NCI-H2081 (cell line): ENCODE results near the gene TTLL9.
"Not testable (repeated sequence)": the region's sequence is repeated elsewhere in the genome, so short reads cannot be mapped to it uniquely, and the experiment has no call there.

Source experiments
- DNase-seq, 2 experiments: peaks; one replicate each; lab custom pipeline; 2025; lab: John Stamatoyannopoulos, UW

TTLL9 gene

DNA sequence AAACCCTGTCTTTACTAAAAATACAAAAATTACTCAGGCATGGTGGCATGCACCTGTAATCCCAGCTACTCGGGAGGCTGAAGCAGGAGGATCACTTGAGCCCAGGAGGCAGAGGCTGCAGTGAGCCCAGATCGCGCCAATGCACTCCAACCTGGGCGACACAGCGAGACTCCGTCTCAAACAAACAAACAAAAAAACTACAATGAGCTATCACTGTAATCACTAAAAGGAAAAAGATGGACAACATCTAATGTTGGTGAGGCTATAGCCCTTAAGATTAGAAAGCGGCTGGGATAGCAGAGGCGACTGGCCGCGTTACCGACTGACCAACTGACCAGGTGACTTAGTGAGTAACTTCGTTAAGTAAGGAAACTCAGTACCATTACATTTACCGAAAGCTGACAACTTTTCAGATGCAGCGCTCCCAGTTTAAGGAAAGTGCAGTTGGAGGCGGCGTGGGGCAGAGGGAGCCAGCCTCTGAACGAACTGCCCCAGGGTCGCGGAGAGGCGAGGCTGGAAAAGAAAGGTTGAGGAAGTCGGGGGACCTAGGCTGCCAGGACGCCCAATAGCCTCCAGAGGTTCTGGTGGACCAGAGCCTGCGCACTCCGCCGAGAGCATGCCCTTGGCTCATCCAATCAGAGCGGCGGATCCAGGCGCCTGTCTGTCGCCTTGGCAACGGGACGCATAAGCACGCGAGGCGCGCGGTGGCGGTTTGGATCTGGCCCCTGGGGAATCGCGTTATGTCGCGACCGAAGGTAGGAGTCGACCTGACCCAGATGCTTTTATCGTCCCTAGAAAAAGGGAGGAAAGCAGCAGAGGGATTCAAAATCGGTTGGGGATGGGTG, 8.9 kb downstream of the TTLL9 start:
- DNase-seq, result peak; percentile 84 to 94

DNA sequence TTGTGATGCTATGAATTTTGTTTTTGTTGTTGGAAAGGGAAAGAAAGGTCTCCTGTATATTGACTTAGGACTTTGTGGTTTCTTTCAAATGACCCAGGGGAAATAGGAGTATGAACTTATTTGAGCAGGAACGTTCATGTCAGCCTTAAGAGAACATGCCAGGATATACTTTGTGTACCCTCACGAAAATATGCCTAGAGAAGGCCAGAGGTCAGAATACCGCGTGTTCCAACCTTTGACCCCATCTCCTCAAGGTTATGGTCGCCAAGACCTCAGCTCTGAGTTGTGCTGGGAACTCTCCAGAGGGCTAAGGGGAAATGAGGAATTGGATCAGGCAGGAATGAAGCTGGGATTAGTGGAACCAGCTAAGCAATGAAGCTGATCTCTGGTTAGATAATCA, 11.5 kb downstream of the TTLL9 start:
- DNase-seq, result no peak

DNA sequence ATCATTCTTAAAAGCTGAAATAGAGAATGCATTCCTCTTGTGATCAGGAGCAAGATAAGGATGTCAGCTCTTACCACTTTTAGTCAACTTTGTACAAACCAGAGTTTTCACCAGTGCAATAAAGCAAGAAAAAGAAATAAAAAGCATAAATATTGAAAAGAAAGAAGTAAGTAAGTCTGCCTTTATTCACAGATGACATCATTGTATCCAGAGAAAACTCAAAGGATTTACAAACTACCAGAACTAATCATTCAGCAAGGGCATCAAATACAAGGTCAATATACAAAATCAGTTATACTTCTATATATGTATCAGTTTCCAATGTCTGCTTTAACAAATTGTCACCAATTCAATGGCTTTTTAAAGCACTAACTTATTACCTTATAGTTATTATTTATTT, 13.4 kb downstream of the TTLL9 start:
- DNase-seq, result no peak

DNA sequence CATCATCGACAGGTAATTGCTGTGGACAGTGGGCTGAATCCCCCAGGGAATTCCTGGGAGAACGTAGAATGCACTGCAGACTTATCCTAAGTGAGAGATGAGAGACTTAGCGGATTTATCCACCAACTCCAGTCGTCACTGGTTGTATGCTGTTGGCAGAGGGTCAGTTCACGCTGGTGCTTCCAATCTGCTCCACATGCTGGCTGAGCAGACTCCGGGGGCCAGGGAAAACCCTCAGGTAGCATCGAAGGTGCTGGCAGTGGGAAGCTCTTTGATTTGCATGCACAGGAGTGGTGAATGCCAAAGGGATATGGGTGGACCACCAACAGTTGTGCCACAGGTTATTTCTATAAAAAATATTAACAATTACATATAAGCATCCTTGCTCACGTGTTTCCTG, 20.2 kb downstream of the TTLL9 start:
- no peak for DNase-seq

DNA sequence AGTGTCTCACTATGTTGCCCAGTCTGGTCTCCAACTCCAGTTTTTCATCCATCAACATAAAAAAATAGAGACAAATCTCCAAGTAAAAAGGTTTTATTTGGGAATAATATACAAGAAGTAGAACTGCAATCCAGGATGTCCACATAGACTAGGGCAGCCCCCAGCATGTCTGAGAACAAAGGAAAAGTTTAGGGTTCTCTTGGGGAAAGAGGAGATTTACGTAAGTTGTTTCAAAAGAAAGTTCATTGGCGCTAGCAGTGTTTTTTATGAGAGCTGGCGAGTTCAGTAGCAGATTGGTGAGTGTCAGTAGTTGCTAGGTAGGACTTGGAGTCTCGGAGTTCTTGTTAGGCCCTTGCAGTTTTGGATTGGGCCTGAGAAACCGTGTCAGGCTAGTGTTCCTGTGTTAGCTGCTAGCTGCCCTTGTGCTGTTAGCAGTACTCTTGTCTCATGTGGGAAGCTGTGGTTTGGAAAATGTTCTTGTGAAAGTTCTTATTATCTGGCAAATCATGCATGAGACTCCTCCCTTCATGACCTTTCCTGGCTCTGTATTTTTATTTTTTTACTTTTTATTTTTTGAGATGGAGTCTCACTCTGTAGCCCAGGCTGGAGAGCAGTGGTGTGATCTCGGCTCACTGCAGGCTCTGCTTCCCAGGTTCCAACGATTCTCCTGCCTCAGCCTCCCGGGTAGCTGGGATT, 24.7 kb downstream of the TTLL9 start:
- no peak for DNase-seq

DNA sequence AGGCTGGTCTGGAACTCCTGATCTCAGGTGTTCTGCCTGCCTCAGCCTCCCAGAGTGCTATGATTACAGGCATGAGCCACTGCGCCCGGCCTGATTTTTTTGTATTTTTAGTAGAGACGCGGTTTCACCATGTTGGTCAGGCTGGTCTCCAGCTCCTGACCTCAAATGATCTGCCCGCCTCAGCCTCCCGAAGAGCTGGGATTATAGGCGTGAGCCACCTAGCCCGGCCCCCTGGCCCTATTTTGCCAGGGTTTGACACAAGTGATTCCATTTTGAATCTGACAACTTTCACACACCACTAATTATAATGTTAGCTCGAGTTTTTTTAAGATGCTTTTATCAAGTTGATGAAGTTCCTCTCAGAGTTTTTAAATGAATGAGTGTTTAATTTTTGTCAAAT, 25.6 kb downstream of the TTLL9 start:
- DNase-seq, result no peak

DNA sequence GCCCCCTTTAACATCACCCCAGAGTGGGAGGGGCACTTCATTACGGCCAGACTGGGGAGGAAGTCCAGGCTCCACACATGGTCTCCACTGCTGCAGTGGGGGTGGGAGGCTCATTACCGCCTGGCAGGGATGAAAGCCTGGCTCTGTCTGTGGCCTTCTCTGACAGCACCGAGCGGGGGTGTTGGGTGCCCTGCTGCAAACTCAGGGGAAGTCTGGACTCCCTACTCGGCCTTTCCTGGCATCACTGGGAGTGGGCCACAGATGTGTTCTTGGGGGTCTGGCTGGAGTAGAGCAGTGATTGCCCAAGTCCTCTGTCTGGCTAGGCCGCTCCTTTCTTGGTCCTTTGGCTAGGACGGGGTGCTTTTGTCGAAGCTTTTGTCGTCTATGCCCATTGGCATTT, 27.1 kb downstream of the TTLL9 start:
- DNase-seq, result no peak

DNA sequence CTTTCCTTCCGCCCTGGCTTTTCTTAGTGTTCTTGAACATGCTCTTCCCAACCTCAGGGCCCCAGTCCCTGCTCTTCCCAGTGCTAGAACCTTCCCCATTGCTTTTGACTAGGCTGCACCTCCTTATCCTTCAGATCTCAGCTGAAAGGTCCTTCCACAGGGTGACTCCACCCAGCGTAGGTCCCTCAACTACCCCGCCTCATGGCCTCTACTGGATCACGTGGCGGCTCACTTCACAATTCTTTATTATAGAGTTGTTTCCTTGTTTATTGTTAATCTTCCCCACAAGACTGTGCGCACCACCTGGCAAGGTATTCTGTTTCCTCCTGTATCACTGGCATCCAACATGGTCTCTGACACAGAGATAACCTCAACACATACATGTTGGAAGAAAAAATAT, 31.2 kb downstream of the TTLL9 start:
- no peak for DNase-seq

DNA sequence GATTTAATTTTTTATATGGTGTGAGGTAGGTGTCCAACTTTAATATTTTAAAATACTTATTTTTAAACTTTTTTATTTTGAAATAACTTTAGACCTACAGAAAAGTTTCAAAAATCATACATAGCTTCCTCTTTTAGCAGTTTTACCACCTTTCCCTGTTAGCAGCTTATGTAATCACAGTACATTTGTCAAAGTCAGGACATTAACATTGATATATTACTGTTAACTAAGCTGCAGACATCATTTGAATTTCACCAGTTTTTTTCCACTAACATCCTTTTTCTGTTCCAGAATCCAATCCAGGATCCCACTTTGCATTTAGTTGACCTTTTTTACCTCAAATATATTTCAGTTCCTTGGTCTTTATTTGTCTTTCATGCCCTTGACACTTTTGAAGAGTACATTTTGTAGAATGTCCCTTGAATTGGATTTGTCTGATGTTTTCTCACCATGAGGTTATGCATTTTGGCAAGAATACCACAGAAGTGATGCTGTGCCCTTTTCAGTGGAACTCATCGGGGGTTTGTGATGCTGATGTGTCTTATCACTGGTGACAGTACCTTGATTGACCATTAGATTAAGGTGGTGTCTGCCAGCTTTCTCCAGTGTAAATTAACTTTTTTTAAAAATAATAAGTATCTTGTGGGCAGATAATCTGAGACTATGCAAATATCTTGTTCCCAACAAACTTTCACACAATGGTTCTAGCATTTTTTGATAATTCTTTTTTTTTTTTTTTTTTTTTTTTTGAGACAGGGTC, 33.4 kb downstream of the TTLL9 start:
- no peak for DNase-seq

DNA sequence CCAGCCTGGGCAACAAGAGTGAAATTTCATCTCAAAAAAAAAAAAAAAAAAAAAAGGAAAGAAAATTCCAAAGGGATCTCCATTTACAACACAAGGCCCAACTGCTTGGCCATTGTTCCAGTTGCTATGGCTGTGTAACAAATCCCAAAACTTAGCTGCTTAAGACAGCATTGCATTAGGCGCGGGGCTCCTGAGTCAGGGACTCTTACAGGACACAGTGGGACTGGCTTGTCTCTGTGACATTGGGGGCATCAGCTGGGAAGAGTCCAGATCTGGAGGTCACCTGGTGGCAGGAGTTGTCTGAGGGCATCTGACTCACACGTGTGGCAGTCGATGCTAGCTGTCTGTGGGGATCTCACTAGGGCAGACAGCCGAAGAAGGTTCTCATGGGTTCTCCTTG, 35.6 kb downstream of the TTLL9 start:
- DNase-seq, result no peak

DNA sequence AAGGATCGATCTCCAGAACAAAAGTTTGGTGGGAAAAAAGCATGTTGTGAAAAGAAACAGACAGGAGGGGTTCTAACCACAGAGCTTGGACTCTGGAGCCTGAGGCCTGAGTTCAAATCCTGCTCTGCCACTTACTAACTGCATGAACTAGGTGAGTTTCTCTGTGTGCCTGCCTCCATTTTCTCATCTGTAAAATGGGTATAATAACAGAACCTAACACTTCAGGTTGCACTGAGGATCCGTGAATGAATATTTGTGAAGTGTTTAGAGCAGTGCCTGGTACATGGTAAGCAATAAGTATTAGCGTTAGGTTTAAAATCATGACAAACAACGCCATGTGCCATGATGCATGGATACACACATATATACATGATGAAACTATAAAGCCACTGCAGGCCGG, 36.6 kb downstream of the TTLL9 start:
- DNase-seq, result no peak

DNA sequence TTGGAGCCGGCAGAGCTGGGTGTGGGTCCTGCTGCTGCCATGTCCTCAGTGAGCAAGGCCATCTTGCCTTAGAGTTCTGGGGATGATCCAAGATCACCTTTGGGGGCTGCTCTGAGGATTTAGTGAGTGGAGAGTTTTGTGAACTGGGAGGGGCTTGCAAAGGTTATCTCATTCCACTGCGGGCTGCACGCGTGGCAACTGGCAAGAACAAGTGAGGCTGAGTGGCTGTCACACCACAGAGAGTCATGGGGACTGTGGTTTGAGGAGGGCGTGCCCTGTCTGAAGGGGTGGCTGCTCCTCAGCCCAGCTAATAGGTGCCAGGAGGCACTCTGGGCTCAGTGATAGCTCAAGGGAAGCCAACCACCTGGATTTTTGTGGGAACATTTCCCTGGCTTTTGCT, 37.6 kb downstream of the TTLL9 start:
- DNase-seq, result no peak

DNA sequence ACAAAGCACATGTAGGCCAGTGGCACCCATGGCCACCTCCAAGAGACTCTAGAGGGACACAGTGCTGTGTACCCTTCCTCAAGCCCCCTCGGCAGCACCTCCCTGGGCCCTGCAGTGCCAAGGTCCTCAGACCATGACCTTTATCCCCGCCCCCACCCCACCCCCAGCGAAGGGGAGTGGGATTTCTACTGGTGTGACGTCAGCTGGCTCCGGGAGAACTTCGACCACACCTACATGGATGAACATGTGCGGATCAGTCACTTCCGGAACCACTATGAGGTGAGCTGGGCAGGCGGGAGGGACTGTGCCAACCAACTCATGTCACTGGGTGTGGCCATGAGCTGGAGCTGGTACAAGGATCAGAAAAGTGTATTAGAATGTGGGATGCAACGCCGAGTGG, 38.0 kb downstream of the TTLL9 start:
- no peak for DNase-seq

DNA sequence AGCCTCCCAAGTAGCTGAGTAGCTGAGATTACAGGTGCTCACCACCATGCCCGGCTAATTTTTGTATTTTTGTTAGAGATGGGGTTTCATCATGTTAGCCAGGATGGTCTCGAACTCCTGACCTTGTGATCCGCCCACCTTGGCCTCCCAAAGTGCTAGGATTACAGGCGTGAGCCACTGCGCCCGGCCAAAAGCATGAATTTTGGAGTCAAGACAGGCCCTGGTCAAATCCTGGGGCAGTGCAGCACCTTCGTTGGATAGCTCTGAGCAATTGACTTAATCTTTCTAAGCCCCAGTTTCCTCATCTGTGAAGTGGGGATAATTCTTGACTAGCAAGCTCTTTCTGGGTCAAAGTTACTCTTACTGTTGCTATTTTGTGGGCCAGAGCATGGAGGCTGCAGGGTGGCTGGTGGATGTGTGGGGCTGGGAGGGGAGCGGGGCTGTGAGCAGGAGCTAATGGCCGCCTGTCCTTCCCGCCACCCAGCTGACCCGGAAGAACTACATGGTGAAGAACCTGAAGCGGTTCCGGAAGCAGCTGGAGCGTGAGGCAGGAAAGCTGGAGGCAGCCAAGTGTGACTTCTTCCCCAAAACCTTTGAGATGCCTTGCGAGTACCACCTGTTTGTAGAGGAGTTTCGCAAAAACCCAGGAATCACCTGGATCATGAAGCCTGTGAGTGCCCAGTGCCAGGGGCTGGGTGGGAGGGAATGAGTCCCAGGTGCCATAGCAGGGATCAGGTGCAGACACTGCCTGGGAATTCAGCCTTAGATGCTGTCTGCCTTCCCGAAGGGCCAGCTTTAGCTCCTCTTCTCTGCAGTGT, 39.0 kb downstream of the TTLL9 start:
- no peak for DNase-seq

DNA sequence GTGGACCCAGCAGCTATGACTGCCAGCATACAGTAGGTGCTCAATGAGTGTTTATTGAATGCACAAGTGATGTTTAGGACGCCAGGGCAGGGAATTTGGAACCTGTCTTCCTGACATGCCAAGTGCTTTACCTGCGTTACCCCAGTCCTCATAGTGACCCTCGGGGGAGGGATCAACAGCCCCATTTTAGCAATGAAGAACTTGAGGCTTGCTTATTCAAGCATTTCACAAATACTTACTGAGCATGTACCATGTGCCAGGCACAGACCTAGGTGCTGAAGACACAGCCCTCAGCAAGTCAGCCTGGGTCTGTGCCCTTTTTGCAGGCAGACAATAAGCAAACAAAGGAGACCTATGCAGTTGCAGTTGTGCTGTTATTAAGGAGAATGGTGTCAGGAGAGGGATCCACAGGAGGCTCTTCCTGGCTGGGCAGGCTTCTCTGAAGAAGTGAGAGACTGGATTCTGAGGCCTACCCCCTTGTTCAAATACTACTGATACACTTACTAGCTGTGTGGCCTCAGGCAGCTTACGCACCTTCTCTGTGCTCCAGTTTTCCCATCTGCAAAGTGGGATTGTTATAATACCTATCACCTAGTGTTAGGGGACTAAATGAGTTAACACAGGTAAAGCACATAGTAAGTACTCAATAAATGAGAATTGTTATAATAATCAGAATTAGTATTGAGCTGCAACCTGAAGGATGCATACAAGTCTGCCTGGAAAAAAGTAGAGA, 39.8 kb downstream of the TTLL9 start:
- no peak for DNase-seq

DNA sequence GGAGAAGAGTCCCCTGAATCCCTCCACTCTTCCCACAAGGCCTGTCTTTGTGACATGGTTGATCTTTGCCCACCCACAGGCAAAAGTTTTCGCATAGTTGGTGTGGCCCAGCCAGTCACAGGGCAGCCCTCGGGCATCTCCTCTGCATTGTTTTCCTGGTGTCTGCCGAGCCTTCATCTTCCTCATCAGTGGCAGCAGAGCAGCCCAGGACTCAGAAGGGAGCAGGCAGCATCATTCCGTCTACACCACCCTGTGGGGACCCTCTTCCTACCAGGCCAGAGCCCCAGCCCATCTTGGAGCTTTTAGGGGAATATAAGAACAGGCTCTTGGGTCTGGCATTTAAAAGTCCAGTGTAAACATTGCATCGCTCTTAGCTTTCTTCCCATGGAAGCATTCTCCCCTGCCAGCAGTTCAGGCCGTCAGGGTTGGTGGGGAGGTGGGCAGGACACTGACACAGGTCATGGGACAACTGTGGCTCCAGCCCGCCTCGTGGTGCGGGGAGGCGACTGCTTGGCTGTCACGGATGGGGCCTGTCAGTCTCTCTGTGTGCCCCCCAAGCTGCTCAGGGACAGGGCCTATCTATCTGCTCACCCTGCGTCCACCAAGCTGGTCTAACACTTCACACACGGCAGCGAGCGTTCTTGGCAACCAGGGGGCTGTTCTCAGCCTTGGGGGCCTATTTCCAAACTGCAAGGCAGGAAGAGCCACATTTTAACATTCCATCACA, 43.2 kb downstream of the TTLL9 start:
- no peak for DNase-seq

DNA sequence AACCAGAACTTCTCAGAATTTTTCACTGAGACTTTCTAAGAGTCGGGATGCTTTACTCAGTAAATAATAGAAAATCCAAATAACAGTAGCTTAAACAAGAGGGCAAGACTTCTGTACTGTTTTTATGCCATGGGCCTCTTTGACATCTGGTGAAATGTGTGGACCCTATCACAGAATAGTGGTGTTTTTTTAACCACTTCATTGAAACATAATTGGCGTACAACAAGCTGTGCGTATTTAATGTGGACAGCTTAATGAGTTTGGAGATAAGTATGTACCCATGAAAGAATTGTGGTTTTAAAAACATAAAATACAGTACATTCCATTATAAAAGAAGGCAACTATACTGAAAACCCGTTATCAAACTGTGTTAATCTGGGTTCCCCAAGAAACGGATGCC, 43.7 kb downstream of the TTLL9 start:
- DNase-seq, result no peak

DNA sequence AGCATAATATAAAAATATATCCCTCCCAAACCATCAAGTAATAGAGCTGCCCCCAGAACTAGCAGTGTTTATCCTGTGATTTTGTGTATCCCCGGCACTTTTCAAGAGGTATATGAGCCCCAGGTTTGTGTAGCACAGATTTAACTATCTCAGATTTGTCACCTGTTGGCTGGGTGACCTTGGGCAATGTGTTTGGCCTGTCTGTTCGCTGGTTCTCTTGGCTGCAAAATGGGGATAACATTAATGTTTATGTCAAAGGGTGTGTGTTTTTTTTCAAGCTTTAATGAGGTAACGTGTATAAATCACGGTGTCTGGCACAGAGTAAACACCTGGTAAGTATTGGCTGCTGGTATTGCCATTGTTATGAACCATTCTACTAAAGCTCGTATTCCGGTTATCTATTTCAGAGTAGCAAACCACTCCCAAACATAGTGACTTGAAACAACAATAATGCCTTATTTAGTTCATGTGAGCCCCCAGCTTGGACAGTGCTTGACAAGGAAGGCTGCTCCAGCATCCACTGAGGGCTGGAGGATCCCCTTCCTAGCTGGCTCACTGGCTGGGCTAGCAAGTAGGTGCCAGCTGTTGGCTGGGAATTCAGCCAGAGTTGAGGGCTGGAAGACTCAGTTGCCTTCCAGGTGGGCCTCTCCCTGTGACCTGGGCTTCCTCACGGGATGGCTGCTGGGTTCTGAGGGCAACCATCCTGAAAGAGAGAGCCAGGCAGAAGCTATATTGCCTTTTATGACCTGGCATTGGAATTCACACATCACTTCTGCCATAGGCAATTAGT, 45.3 kb downstream of the TTLL9 start:
- peak in 1 of 2 experiments; percentile 69 for DNase-seq

DNA sequence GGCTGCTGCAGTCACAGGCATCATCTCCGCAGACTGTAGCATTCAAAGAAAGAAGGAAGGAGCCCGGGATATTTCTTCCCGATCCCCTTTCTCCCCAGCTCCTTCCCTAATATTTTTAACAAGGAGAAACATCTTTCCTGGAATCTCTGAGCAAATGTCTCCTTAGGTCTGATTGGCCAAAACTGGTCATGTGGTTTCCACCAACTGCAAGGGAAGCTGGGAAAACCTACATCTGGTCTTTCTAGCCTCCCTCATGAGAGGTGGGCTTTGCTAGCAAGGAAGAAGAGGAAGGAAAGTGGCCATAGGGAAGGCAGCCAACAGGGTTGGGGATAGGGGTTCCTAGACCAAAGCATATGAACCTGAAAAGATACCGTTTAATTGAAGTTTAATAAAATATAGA, 46.3 kb downstream of the TTLL9 start:
- DNase-seq, result no peak

DNA sequence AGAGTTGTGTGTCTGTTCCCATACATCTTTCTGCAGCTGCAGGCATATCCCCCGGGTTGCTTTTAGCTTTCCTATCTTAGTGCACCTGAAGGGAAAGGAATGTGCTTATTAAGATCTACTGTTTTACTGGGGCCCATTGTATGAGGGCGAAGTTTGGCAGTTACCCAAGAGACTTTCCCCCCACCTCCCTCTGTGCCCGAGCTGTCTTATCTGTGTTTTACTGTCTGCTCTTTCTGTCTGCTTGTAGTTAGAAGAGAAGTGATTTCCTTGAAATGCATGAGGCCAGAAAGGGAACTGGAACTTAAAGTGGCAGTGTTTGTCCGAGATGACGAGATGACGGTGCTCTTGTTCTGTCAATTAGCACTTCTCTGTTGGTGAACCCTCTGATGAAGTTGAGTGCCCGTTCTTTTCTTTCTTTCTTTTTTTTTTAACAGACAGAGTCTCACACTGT, 47.6 kb downstream of the TTLL9 start:
- not testable (repeated sequence) for DNase-seq
